Measurements from ENCODE around the gene RAP1A.
"Not testable (repeated sequence)": the region's sequence is repeated elsewhere in the genome, so short reads cannot be mapped to it uniquely, and the experiment has no call there.

The RAP1A gene

GRCh38 chr1:111739194-111739924 is 119.8 kb downstream of the RAP1A start, which contains the start of gene INKA2:
Gene INKA2, minus strand, starts transcription at chr1:111739395. Its CDS starts 153 bp downstream, at chr1:111739242.
- no peaks in the 10 kb centered on the region; the same call in 1 of the 2 replicates for H3K36me3 ChIP-seq (ENCODE audit: control insufficient read depth, insufficient read depth, low read length)
- no peak for TF ChIP-seq CTCF (IDR thresholded peaks at IDR 0.05; ENCODE audit: insufficient read depth, low read length, poor library complexity, severe bottlenecking)
- peak; percentile 91 for DNase-seq (ENCODE audit: extremely low read depth, insufficient read length)
- no peaks in the 10 kb centered on the region; the same call in 1 of the 2 replicates for H3K27me3 ChIP-seq (replicated peaks; ENCODE audit: control insufficient read depth, insufficient read depth, low read length)
- H3K4me3 ChIP-seq (replicated peaks; ENCODE audit: low read depth, low read length) = peak within 1 kb of the TSS; percentile 74

GRCh38 chr1:111739925-111740765 is 120.6 kb downstream of the RAP1A start:
- H3K27me3 ChIP-seq (replicated peaks; ENCODE audit: control insufficient read depth, insufficient read depth, low read length) = no peaks in the 10 kb centered on the region; the same call in 1 of the 2 replicates
- TF ChIP-seq CTCF (IDR thresholded peaks at IDR 0.05; ENCODE audit: insufficient read depth, low read length, poor library complexity, severe bottlenecking) = peak; percentile 12
- H3K36me3 ChIP-seq (ENCODE audit: control insufficient read depth, insufficient read depth, low read length) = no peaks in the 10 kb centered on the region; the same call in 1 of the 2 replicates
- peak; percentile 52 for DNase-seq (ENCODE audit: extremely low read depth, insufficient read length)
- H3K4me3 ChIP-seq (replicated peaks; ENCODE audit: low read depth, low read length) = peak overlapping the region; percentile 74

- H3K4me3 ChIP-seq (replicated peaks; ENCODE audit: low read depth, low read length); DNase-seq (ENCODE audit: extremely low read depth, insufficient read length); H3K36me3 ChIP-seq (ENCODE audit: control insufficient read depth, insufficient read depth, low read length); H3K27me3 ChIP-seq (replicated peaks; ENCODE audit: control insufficient read depth, insufficient read depth, low read length): not testable (repeated sequence)
Measured at GRCh38 chr1:111742292-111742691, 122.7 kb downstream of the RAP1A start.

- no peak for TF ChIP-seq CTCF (IDR thresholded peaks at IDR 0.05; ENCODE audit: insufficient read depth, low read length, poor library complexity, severe bottlenecking)
- Histone ChIP-seq H3K36me3 (ENCODE audit: control insufficient read depth, insufficient read depth, low read length) (no peaks in the 10 kb centered on the region), H3K27me3 (replicated peaks; ENCODE audit: control insufficient read depth, insufficient read depth, low read length) (no peaks in the 10 kb centered on the region; the same call in 1 of the 2 replicates), H3K4me3 (replicated peaks; ENCODE audit: low read depth, low read length) (no peak overlapping the region)
- no peak for DNase-seq (ENCODE audit: extremely low read depth, insufficient read length)
Measured at GRCh38 chr1:111742938-111743549, 123.5 kb downstream of the RAP1A start.

- TF ChIP-seq CTCF (IDR thresholded peaks at IDR 0.05; ENCODE audit: insufficient read depth, low read length, poor library complexity, severe bottlenecking) = no peak
- Histone ChIP-seq H3K36me3 (ENCODE audit: control insufficient read depth, insufficient read depth, low read length) (no peaks in the 10 kb centered on the region), H3K27me3 (replicated peaks; ENCODE audit: control insufficient read depth, insufficient read depth, low read length) (no peaks in the 10 kb centered on the region; the same call in 1 of the 2 replicates), H3K4me3 (replicated peaks; ENCODE audit: low read depth, low read length) (no peak overlapping the region)
- no peak for DNase-seq (ENCODE audit: extremely low read depth, insufficient read length)
Measured at GRCh38 chr1:111743679-111744101, 124.1 kb downstream of the RAP1A start.
